ENCODE results near the gene DEPDC1B.

- TF ChIP-seq EZH2 (IDR thresholded peaks at IDR 0.05; ENCODE audit: insufficient read depth, poor library complexity, severe bottlenecking) (no peak), EZH2phosphoT487 (IDR thresholded peaks at IDR 0.05; ENCODE audit: insufficient read depth, low read depth) (no peak)
These were observed 64.0 kb downstream of the DEPDC1B start for GRCh38 chr5:60636001-60636400.
